Glutamatergic neuron (in vitro differentiated cells): Measurements from ENCODE around the gene CBFA2T3. TPM values are rescaled to one million over a fixed set of nuclear protein-coding genes. Genes with fewer than 3 reads are reported as not detected.

Experiments used
- DNase-seq: peaks from one replicate; pipeline ENCODE4 v3.0.0; 2022
- H3K27ac Mint-ChIP-seq: one replicate; pipeline ENCODE4 v1.8.0; 2020; ENCODE audit warnings: mild to moderate bottlenecking, mixed read lengths, inconsistent platforms; ENCODE audit not compliant: unreplicated experiment
- H3K27me3 Mint-ChIP-seq: one replicate; pipeline ENCODE4 v1.8.0; 2020; ENCODE audit warnings: mild to moderate bottlenecking, moderate library complexity, mixed read lengths, inconsistent platforms; ENCODE audit not compliant: unreplicated experiment
- H3K36me3 Mint-ChIP-seq: one replicate; pipeline ENCODE4 v1.8.0; 2020; ENCODE audit warnings: mild to moderate bottlenecking, mixed read lengths, inconsistent platforms; ENCODE audit not compliant: unreplicated experiment
- H3K4me1 Mint-ChIP-seq: one replicate; pipeline ENCODE4 v1.8.0; 2020; ENCODE audit warnings: mild to moderate bottlenecking, low read depth, mixed read lengths, inconsistent platforms; ENCODE audit not compliant: unreplicated experiment
- H3K4me3 Mint-ChIP-seq: one replicate; pipeline ENCODE4 v1.8.0; 2020; ENCODE audit warnings: mild to moderate bottlenecking, mixed read lengths, inconsistent platforms; ENCODE audit not compliant: unreplicated experiment
- H3K9me3 Mint-ChIP-seq: one replicate; pipeline ENCODE4 v1.8.0; 2020; ENCODE audit warnings: mild to moderate bottlenecking, moderate library complexity, mixed read lengths, inconsistent platforms; ENCODE audit not compliant: unreplicated experiment
- CTCF ChIP-seq: fragments of 200-600 bp; sonication (generic); IDR thresholded peaks from one replicate; pipeline ENCODE4 v1.5.0; 2021; ENCODE audit not compliant: partially characterized antibody, unreplicated experiment
- total RNA-seq: library from RNA; stranded (reverse); fragmentation: NEBNext Ultra II Directional; extraction: Animal tissue kit (Norgen Biotek cat#: 25700); gene quantifications from one replicate; pipeline ENCODE4 v1.2.1, GENCODE V29; 2021; ENCODE audit not compliant: unreplicated experiment

CBFA2T3 gene
- total RNA-seq, 1 donor from 2014 or later, result 126 TPM

DNA sequence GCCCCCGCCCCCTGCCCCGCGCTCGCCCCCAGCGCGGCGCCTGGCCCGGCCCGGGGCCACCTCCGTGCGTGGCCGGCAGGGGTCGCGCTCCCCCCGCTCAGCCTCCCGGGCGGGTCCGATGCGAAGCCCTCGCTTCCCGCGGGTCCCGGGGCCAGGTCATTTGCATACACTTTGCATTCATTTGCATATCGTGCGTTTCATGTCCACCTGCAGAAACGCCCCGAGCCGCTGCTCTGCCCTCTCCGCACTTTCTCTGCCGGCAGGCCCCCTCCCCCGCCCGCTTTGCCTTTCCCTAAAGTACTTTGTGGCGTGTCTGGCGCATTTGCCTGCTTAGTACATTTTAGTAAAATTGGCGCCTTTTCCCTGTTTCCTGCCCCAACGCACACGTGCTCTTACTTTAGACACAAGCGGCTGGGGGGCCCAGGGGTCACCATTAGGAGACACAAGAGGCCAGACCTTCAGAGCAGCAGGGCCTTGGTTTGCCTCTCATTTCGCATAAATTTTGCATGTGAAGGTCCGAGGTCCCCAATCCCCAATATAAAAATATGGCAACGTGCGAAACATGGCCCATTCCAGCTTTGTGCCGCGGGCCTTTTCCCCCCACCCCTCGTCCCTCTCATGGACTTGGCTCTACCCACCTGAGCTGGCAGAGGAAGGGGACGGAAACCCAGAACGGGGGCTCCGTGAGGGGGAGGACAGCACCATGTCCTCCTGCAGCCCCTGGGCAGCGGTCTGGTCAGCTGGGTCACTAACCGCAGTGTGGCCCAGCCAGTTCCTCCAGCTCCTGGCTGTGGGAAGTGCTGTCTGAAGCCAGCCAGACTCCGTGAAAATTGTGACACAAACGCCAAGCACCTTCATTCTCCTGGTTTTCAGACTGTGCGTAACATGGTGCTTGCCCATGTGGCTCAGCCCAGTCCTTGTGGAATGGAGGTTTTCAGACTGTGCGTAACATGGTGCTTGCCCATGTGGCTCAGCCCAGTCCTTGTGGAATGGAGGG lies 34.8 kb downstream of the CBFA2T3 start:
- peak; percentile 85 for TF ChIP-seq CTCF
- no peaks in the 10 kb centered on the region for H3K36me3 Mint-ChIP-seq
- H3K27ac Mint-ChIP-seq, result peak overlapping the region; percentile 52
- peaks cover 8% of the 10 kb centered on the region for H3K4me1 Mint-ChIP-seq
- peaks cover 10% of the 10 kb centered on the region for H3K27me3 Mint-ChIP-seq
- peaks cover 9% of the 10 kb centered on the region for H3K9me3 Mint-ChIP-seq
- peak overlapping the region; percentile 64 for H3K4me3 Mint-ChIP-seq
- DNase-seq, result peak; percentile 88

DNA sequence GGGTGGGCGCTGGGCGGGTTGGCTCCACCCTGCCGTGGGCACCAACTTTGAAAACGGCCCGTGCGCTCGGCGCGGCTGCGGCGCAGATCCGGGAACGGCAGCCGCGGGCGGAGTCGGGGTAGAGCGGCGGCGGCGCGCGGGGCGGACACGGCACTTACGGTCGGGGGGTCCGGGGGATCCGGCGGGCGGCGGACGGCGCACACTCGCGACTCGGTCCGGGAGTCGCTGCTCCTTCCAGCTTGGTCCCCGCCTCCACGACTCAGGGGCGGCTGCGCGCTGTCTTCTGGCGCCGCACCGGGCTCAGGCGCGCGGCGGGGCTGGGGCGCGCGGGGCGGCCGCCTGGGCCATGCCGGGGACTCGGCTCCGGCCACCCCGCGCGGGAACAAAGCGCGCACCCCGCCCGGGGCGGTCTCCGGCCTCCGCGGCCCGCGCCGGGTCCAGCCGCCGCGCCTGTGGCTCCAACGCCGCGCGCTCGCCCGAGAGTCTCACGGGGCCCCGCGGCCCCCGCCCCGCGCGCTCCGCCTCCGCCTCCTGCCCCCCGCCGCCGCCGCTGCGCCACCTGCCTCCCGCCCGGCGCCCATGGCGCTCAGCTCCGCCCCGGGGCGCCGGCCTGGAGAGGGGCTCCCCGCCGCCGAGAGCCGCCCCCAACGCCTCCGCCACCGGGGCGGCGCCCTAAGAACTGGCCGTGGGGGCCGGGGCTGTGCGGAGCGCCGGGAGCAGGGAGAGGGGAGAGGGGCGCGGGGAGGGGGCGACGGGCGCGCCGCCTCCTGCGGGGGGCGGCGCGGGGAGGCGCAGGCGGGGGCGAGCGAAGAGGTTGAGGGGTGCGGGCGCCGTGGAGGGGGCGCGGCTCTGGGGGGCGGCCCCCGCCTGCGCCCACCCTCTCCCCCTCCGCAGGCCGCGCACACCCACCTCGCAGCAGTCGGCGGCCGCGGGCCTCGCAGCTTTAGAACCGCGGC lies 35.9 kb downstream of the CBFA2T3 start:
- Mint-ChIP-seq H3K27me3 (peaks cover 10% of the 10 kb centered on the region), H3K27ac (no peak overlapping the region), H3K36me3 (no peaks in the 10 kb centered on the region), H3K4me3 (no peak overlapping the region), H3K9me3 (peaks cover 11% of the 10 kb centered on the region), H3K4me1 (peaks cover 13% of the 10 kb centered on the region)
- no peak for TF ChIP-seq CTCF
- DNase-seq, result peak; percentile 71

- Mint-ChIP-seq H3K4me3 (peak overlapping the region; percentile 94), H3K27ac (peak overlapping the region; percentile 88), H3K4me1 (peaks cover 16% of the 10 kb centered on the region), H3K27me3 (peaks cover 10% of the 10 kb centered on the region), H3K9me3 (peaks cover 11% of the 10 kb centered on the region), H3K36me3 (no peaks in the 10 kb centered on the region)
- DNase-seq, result peak; percentile 84
- no peak for TF ChIP-seq CTCF
Observed at GRCh38 chr16:88939972-88940861, 36.8 kb downstream of the CBFA2T3 start.

- peak; percentile 38 for DNase-seq
- no peak for TF ChIP-seq CTCF
- Mint-ChIP-seq H3K27me3 (peaks cover 10% of the 10 kb centered on the region), H3K27ac (peak overlapping the region; percentile 89), H3K9me3 (peaks cover 11% of the 10 kb centered on the region), H3K36me3 (no peaks in the 10 kb centered on the region), H3K4me1 (peaks cover 19% of the 10 kb centered on the region), H3K4me3 (peak overlapping the region; percentile 94)
Observed at GRCh38 chr16:88939245-88939971, 37.6 kb downstream of the CBFA2T3 start.
